ENCODE results near the gene YPEL2.

YPEL2 gene

DNA sequence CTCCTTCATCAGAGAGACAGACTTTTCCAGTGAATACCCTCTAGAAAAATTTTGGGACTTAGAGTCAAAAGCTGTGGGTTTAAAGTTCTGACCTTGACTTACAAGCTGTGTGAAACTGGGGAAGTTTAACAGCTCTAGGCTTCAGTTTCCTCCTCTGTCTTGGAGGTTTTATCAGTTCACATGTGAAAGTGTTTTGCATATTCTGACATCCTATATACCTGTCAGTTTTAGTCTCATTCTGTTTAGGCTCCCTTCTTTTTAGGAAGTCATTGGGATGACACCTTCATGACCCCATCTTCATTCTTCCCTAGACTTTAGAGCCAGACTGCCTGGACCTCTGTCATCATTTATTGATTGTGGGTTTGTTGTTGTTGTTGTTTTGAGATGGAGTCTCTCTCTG, 44.4 kb downstream of the YPEL2 start:
- H3K4me2 ChIP-seq (ENCODE audit: low read depth, low read length, poor library complexity, severe bottlenecking) = no peak overlapping the region
- H3K36me3 ChIP-seq (ENCODE audit: insufficient read depth, low read length) = no peaks in the 10 kb centered on the region
- TF ChIP-seq, protein P1, sequence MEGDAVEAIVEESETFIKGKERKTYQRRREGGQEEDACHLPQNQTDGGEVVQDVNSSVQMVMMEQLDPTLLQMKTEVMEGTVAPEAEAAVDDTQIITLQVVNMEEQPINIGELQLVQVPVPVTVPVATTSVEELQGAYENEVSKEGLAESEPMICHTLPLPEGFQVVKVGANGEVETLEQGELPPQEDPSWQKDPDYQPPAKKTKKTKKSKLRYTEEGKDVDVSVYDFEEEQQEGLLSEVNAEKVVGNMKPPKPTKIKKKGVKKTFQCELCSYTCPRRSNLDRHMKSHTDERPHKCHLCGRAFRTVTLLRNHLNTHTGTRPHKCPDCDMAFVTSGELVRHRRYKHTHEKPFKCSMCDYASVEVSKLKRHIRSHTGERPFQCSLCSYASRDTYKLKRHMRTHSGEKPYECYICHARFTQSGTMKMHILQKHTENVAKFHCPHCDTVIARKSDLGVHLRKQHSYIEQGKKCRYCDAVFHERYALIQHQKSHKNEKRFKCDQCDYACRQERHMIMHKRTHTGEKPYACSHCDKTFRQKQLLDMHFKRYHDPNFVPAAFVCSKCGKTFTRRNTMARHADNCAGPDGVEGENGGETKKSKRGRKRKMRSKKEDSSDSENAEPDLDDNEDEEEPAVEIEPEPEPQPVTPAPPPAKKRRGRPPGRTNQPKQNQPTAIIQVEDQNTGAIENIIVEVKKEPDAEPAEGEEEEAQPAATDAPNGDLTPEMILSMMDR (conservative IDR thresholded peaks at IDR 0.05; ENCODE audit: low read length) = no peak
- no peak for TF ChIP-seq EZH2phosphoT487 (IDR thresholded peaks at IDR 0.05; ENCODE audit: borderline replicate concordance)
- H3K4me1 ChIP-seq (ENCODE audit: insufficient read depth, low read length, poor library complexity, severe bottlenecking) = peaks cover 23% of the 10 kb centered on the region
- H3K4me3 ChIP-seq (ENCODE audit: low read length, poor library complexity, severe bottlenecking) = no peak overlapping the region
- H3K9me3 ChIP-seq (ENCODE audit: insufficient read depth, low read depth, low read length) = no peaks in the 10 kb centered on the region
- H2AFZ ChIP-seq (ENCODE audit: low read length) = no peak overlapping the region
- H3K9me2 ChIP-seq (replicated peaks; ENCODE audit: low read depth, low read length) = no peaks in the 10 kb centered on the region
- H3F3A ChIP-seq (ENCODE audit: low read depth) = no peaks in the 10 kb centered on the region
- H4K20me1 ChIP-seq (ENCODE audit: insufficient read depth, low read length, poor library complexity, severe bottlenecking) = no peaks in the 10 kb centered on the region
- H3K27me3 ChIP-seq (ENCODE audit: insufficient read depth, low read length, poor library complexity, severe bottlenecking) = no peaks in the 10 kb centered on the region
- no peaks in the 10 kb centered on the region for H3K79me2 ChIP-seq (ENCODE audit: insufficient read depth, low read length)
- H3K9ac ChIP-seq (ENCODE audit: low read depth, low read length, poor library complexity, severe bottlenecking) = no peak overlapping the region

DNA sequence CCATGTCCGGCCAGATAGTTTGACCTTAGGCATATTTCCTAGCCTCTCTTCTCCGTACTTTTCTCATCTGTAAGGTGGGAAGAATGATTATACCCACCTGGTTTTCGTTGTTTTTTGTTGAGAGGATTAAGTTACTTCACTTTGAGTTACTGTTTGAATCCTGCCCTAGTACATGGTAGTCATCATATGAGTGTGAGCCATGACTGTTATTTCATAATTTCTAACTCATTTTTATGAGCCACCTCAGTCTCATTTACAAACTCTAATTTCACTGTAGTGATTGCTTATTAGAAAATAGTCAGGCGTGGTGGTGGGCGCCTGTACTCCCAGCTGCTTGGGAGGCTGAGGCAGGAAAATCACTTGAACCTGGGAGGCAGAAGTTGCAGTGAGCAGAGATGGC, 45.1 kb downstream of the YPEL2 start:
- TF ChIP-seq EZH2phosphoT487 (IDR thresholded peaks at IDR 0.05; ENCODE audit: borderline replicate concordance) = no peak
- TF ChIP-seq, protein P1 (conservative IDR thresholded peaks at IDR 0.05; ENCODE audit: low read length) = no peak
- H3K9ac ChIP-seq (ENCODE audit: low read depth, low read length, poor library complexity, severe bottlenecking) = no peak overlapping the region
- no peaks in the 10 kb centered on the region for H3K9me2 ChIP-seq (replicated peaks; ENCODE audit: low read depth, low read length)

DNA sequence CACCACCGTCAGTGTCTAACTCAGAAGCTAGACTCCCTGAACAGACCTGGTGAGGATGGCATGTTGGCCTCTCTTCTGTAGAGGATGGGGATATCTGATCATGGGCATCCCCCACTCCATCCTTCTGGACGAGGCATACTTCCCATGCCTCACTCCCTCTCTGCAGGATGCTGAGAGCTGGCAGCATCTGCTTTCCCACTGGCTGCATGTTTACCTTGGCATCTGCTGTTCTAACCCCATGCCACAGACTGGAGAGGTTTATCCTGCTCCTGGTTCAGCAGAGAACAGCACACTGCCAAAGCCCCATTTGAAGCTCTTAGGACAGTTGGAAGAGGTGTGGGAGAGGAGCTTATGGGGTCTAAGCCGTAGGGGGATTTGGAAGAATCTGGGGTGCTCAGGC, 46.0 kb downstream of the YPEL2 start:
- H2AFZ ChIP-seq (ENCODE audit: low read length) = no peak overlapping the region
- no peak overlapping the region for H3K4me3 ChIP-seq (ENCODE audit: low read length, poor library complexity, severe bottlenecking)
- H3F3A ChIP-seq (ENCODE audit: low read depth) = no peaks in the 10 kb centered on the region
- no peaks in the 10 kb centered on the region for H3K9me2 ChIP-seq (replicated peaks; ENCODE audit: low read depth, low read length)
- H4K20me1 ChIP-seq (ENCODE audit: insufficient read depth, low read length, poor library complexity, severe bottlenecking) = no peaks in the 10 kb centered on the region
- H3K9me3 ChIP-seq (ENCODE audit: insufficient read depth, low read depth, low read length) = no peaks in the 10 kb centered on the region
- H3K79me2 ChIP-seq (ENCODE audit: insufficient read depth, low read length) = no peaks in the 10 kb centered on the region
- no peak overlapping the region for H3K4me2 ChIP-seq (ENCODE audit: low read depth, low read length, poor library complexity, severe bottlenecking)
- no peak overlapping the region for H3K9ac ChIP-seq (ENCODE audit: low read depth, low read length, poor library complexity, severe bottlenecking)
- peaks cover 15% of the 10 kb centered on the region for H3K4me1 ChIP-seq (ENCODE audit: insufficient read depth, low read length, poor library complexity, severe bottlenecking)
- no peaks in the 10 kb centered on the region for H3K27me3 ChIP-seq (ENCODE audit: insufficient read depth, low read length, poor library complexity, severe bottlenecking)
- no peaks in the 10 kb centered on the region for H3K36me3 ChIP-seq (ENCODE audit: insufficient read depth, low read length)
- TF ChIP-seq, protein P1 (conservative IDR thresholded peaks at IDR 0.05; ENCODE audit: low read length) = no peak
- TF ChIP-seq EZH2phosphoT487 (IDR thresholded peaks at IDR 0.05; ENCODE audit: borderline replicate concordance) = no peak

More for the DNA sequence above, 45.1 kb downstream of the YPEL2 start:
- H3K9me3 ChIP-seq (ENCODE audit: insufficient read depth, low read depth, low read length) = no peaks in the 10 kb centered on the region
- no peaks in the 10 kb centered on the region for H3F3A ChIP-seq (ENCODE audit: low read depth)
- H3K4me3 ChIP-seq (ENCODE audit: low read length, poor library complexity, severe bottlenecking) = no peak overlapping the region
- no peak overlapping the region for H2AFZ ChIP-seq (ENCODE audit: low read length)
- H3K4me2 ChIP-seq (ENCODE audit: low read depth, low read length, poor library complexity, severe bottlenecking) = no peak overlapping the region
- no peaks in the 10 kb centered on the region for H4K20me1 ChIP-seq (ENCODE audit: insufficient read depth, low read length, poor library complexity, severe bottlenecking)
- H3K36me3 ChIP-seq (ENCODE audit: insufficient read depth, low read length) = no peaks in the 10 kb centered on the region
- no peaks in the 10 kb centered on the region for H3K27me3 ChIP-seq (ENCODE audit: insufficient read depth, low read length, poor library complexity, severe bottlenecking)
- peaks cover 23% of the 10 kb centered on the region for H3K4me1 ChIP-seq (ENCODE audit: insufficient read depth, low read length, poor library complexity, severe bottlenecking)
- no peaks in the 10 kb centered on the region for H3K79me2 ChIP-seq (ENCODE audit: insufficient read depth, low read length)
